HepG2 (cell line): ENCODE data around the gene ARHGAP35. TPM values are rescaled to one million over a fixed set of nuclear protein-coding genes. Genes with fewer than 3 reads are reported as not detected.
A peak's percentile ranks its signal among the peaks of the same experiment; 100 is the strongest.

Experiments
- ATAC-seq: fragments of 200-7000 bp; cut with Tn5 transposase; 3 replicates; pipeline ENCODE4 v1.9.1; 2020; ENCODE audit warnings: mild to moderate bottlenecking, moderate library complexity
- BruUV-seq: library from RNA; stranded (reverse); fragments of 400-500 nt; replicated peaks from 2 replicates; lab custom pipeline; 2021; lab: Mats Ljungman, UMichigan
- CTCF ChIA-PET: fragments of 300-600 bp; formaldehyde crosslinking; extraction: SDS; loops from one replicate; lab custom pipeline; 2021; ENCODE audit warnings: low total read pairs, inconsistent platforms, low intra/inter-chr PET ratio; lab: Yijun Ruan, JAX
- POLR2A ChIA-PET: fragments of 350-600 bp; sonication (Branson Sonifier 250); formaldehyde crosslinking; loops from one replicate; lab custom pipeline; 2020; ENCODE audit warnings: antibody characterized with exemption, inconsistent platforms; lab: Yijun Ruan, JAX
- DNase-seq: peaks from one replicate; pipeline ENCODE4 v3.0.0-alpha.2; 2015; ENCODE audit warnings: low spot score
- FAIRE-seq: peaks from 3 replicates; lab custom pipeline; 2011; peaks lifted over from hg19 to GRCh38; lab: Jason Lieb, UNC
- H2AFZ ChIP-seq: one replicate; pipeline ENCODE4 v1.6.1; 2011; ENCODE audit warnings: low read length, inconsistent platforms
- H3K27ac ChIP-seq: fragments of 300-600 bp; 3 replicates; pipeline ENCODE4 v1.8.0; 2011; ENCODE audit warnings: mixed run types, mild to moderate bottlenecking, mixed read lengths, low read length, inconsistent platforms; ENCODE audit not compliant: insufficient read depth; ENCODE audit errors: extremely low read length
- H3K27me3 ChIP-seq, 2 experiments: fragments of 200-600 bp in 1 of 2; 2 replicates in 1 of 2; 3 replicates in 1 of 2; pipeline versions ENCODE4 v1.6.0 to v1.8.0; 2011; ENCODE audit warnings: low read length in 2 of 2, mild to moderate bottlenecking in 2 of 2, moderate library complexity in 2 of 2, inconsistent platforms in 1 of 2; ENCODE audit not compliant: insufficient read depth in 2 of 2, control insufficient read depth in 1 of 2
- H3K36me3 ChIP-seq, 2 experiments: fragments of 200-600 bp in 1 of 2; replicated peaks in 1 of 2; 2 replicates in 1 of 2; 3 replicates in 1 of 2; pipeline versions ENCODE4 v1.5.1 to v1.8.0; 2011; ENCODE audit warnings: low read length in 2 of 2, inconsistent platforms in 1 of 2; ENCODE audit not compliant: insufficient read depth in 2 of 2, control insufficient read depth in 1 of 2
- H3K4me1 ChIP-seq: 2 replicates; pipeline ENCODE4 v1.5.1; 2012; ENCODE audit warnings: low read length, inconsistent platforms; ENCODE audit not compliant: insufficient read depth
- H3K4me2 ChIP-seq: 2 replicates; pipeline ENCODE4 v1.6.0; 2011; ENCODE audit warnings: low read depth, low read length, inconsistent platforms
- H3K4me3 ChIP-seq, 3 experiments: fragments of 200-600 bp in 1 of 3; sonication (generic), shearing (Covaris generic) in 1 of 3; replicated peaks in 1 of 3; 2 replicates each; pipeline ENCODE4 v1.5.1; 2011 to 2016; ENCODE audit warnings: low read length in 3 of 3, inconsistent platforms in 2 of 3, low read depth in 2 of 3, mild to moderate bottlenecking in 2 of 3, control low read depth in 1 of 3, mixed read lengths in 1 of 3; ENCODE audit not compliant: insufficient read depth in 1 of 3
- H3K79me2 ChIP-seq: one replicate; pipeline ENCODE4 v1.6.1; 2011; ENCODE audit warnings: low read length, inconsistent platforms; ENCODE audit not compliant: insufficient read depth
- H3K9ac ChIP-seq: 2 replicates; pipeline ENCODE4 v1.6.0; 2011; ENCODE audit warnings: mild to moderate bottlenecking, low read depth, low read length, inconsistent platforms; ENCODE audit not compliant: insufficient read depth
- H3K9me3 ChIP-seq: 2 replicates; pipeline ENCODE4 v1.5.1; 2012; ENCODE audit warnings: mild to moderate bottlenecking, low read length
- H4K20me1 ChIP-seq: 2 replicates; pipeline ENCODE4 v1.6.0; 2011; ENCODE audit warnings: inconsistent platforms, mild to moderate bottlenecking, low read length, moderate library complexity; ENCODE audit not compliant: insufficient read depth
- ATF3 ChIP-seq: sonication (generic); formaldehyde crosslinking; IDR thresholded peaks from 2 replicates; pipeline ENCODE4 v1.4.0; 2020; ENCODE audit warnings: missing genetic modification reagents
- EED ChIP-seq: sonication (generic); formaldehyde crosslinking; IDR thresholded peaks from 2 replicates; pipeline ENCODE4 v1.5.0; 2020; ENCODE audit warnings: mild to moderate bottlenecking, missing genetic modification reagents
- HNF4A ChIP-seq: sonication (generic); formaldehyde crosslinking; IDR thresholded peaks from 2 replicates; pipeline ENCODE4 v1.4.0; 2020; ENCODE audit warnings: missing genetic modification reagents
- NR2F6 ChIP-seq, 2 experiments: IDR thresholded peaks; 2 replicates each; pipeline ENCODE4 v1.6.1; 2016; ENCODE audit warnings: antibody characterized with exemption in 1 of 2, mild to moderate bottlenecking in 1 of 2
- SOX6 ChIP-seq, 2 experiments: fragments of 450-650 bp in 1 of 2; sonication (generic) in 1 of 2; formaldehyde crosslinking in 1 of 2; IDR thresholded peaks; 2 replicates each; pipeline versions ENCODE4 v1.4.0 to v1.6.1; 2017 to 2020; ENCODE audit warnings: antibody characterized with exemption in 1 of 2, mild to moderate bottlenecking in 1 of 2, missing genetic modification reagents in 1 of 2
- SRSF9 ChIP-seq: fragments of 200-400 bp; formaldehyde crosslinking; IDR thresholded peaks from 2 replicates; pipeline ENCODE4 v1.6.1; 2018; ENCODE audit warnings: borderline replicate concordance, mild to moderate bottlenecking, low read depth, low read length; ENCODE audit not compliant: insufficient read depth, poor library complexity, severe bottlenecking
- ZFP37 ChIP-seq: sonication (generic); formaldehyde crosslinking; IDR thresholded peaks from 2 replicates; pipeline ENCODE4 v1.4.0; 2020; ENCODE audit warnings: missing genetic modification reagents, borderline replicate concordance
- ZNF232 ChIP-seq: sonication (generic); formaldehyde crosslinking; IDR thresholded peaks from 2 replicates; pipeline ENCODE4 v1.4.0; 2020; ENCODE audit warnings: missing genetic modification reagents, borderline replicate concordance
- ZNF468 ChIP-seq: sonication (generic); formaldehyde crosslinking; IDR thresholded peaks from 2 replicates; pipeline ENCODE4 v1.8.0; 2022; ENCODE audit warnings: mild to moderate bottlenecking, moderate library complexity, missing genetic modification reagents
- ZNF558 ChIP-seq: sonication (generic); formaldehyde crosslinking; IDR thresholded peaks from 2 replicates; pipeline ENCODE4 v1.9.0; 2022; ENCODE audit warnings: mild to moderate bottlenecking, missing genetic modification reagents, borderline replicate concordance
- ZNF660 ChIP-seq: sonication (generic); formaldehyde crosslinking; IDR thresholded peaks from 2 replicates; pipeline ENCODE4 v1.5.1; 2020; ENCODE audit warnings: mild to moderate bottlenecking, low read depth, missing genetic modification reagents, borderline replicate concordance
- WGBS: methylation state at CpG from one replicate; pipeline ENCODE4 v1.1.6; 2017; ENCODE audit warnings: low lambda C conversion rate; 5-methylcytosine and 5-hydroxymethylcytosine counted together
- in situ Hi-C: cut with HindIII; loops from 2 replicates; pipeline ENCODE4 v1.10.0; 2017; ENCODE audit warnings: low pct_unique_long_range_greater_than_20kb; ENCODE audit not compliant: extremely low pct_ligation_motif_present
- intact Hi-C: fragments of 100-400 bp; cut with micrococcal nuclease; formaldehyde crosslinking; loops from one replicate; pipeline ENCODE4 v1.10.0; 2022; ENCODE audit not compliant: unreplicated experiment
- polyA plus RNA-seq, 8 experiments: library from polyadenylated mRNA; depleted of rRNA in 3 of 8; stranded (reverse) in 7 of 8; unstranded in 1 of 8; fragments of >200 nt; fragmentation: Illumina TruSeq in 4 of 8; extraction: Trizol in 4 of 8; gene quantifications; 2 replicates each; pipeline versions ENCODE4 v1.2.1 to v1.2.3, GENCODE V29; 2011 to 2016; ENCODE audit warnings: low read depth in 4 of 8, missing spikeins in 1 of 8, mixed read lengths in 1 of 8; ENCODE audit not compliant: insufficient read depth in 1 of 8
- total RNA-seq, 5 experiments: library from RNA; depleted of rRNA; stranded (reverse); fragments of >200 nt; fragmentation: Illumina TruSeq; extraction: Trizol; gene quantifications; 2 replicates each; pipeline ENCODE4 v1.2.3, GENCODE V29; 2016; ENCODE audit warnings: low read depth in 1 of 5

ARHGAP35 gene
- total and polyA plus RNA-seq, 2 of the 13 experiments (the other 11 are each of a cell fraction or from before 2014, with no cell fraction given): 30.1 to 30.2 TPM

GRCh38 chr19:46875657-46876056, 14.9 kb downstream of the ARHGAP35 start:
- no peak overlapping the region for H3K4me3 ChIP-seq
- 84% methylated on average over 6 of the region's 6 CpGs for WGBS
- peaks cover 42% of the 10 kb centered on the region for H3K4me1 ChIP-seq
- 0 out of 5 replicates have a peak, but pooled peaks cover 0 to 2% of the 10 kb centered on the region in 2 experiments for H3K36me3 ChIP-seq
- in situ Hi-C loops (no loop called here), intact Hi-C loops (no loop called here)
- no peaks in the 10 kb centered on the region for H3K9me3 ChIP-seq
- TF ChIP-seq ZNF468 (no peak), EED (CRISPR knock-in tag) (no peak), ZFP37 (CRISPR knock-in tag) (no peak), NR2F6 (IDR thresholded peaks at IDR 0.05) (0 out of 2 replicates have a peak, but pooled peaks have one; percentile 14), NR2F6 (CRISPR knock-in tag; IDR thresholded peaks at IDR 0.05) (no peak), SOX6 (IDR thresholded peaks at IDR 0.05) (no peak), SOX6 (CRISPR knock-in tag; IDR thresholded peaks at IDR 0.05) (no peak), SRSF9 (no peak), ZNF558 (CRISPR knock-in tag) (no peak), ZNF660 (CRISPR knock-in tag) (no peak), ZNF232 (no peak), HNF4A (peak; percentile 10; the same call in 1 of the 2 replicates), ATF3 (CRISPR knock-in tag) (no peak)
- POLR2A ChIA-PET: no interaction called here
- H3K4me2 ChIP-seq: no peak overlapping the region
- FAIRE-seq: no peak
- H3K27me3 ChIP-seq: no peaks in the 10 kb centered on the region
- DNase-seq: no peak
- H4K20me1 ChIP-seq: peaks cover 16% of the 10 kb centered on the region
- CTCF ChIA-PET: no interaction called here
- H3K79me2 ChIP-seq: peaks cover 75% of the 10 kb centered on the region
- H3K27ac ChIP-seq: peak overlapping the region; percentile 14
- no peak overlapping the region for H3K9ac ChIP-seq
- TSS peak; percentile 29 for BruUV-seq
- ATAC-seq: no peak
- H2AFZ ChIP-seq: no peak overlapping the region
